A673 (cell line): ENCODE results near the gene SPANXN5. TPM values are rescaled to one million over a fixed set of nuclear protein-coding genes. Genes with fewer than 3 reads are reported as not detected.
"Not testable (repeated sequence)": the region's sequence is repeated elsewhere in the genome, so short reads cannot be mapped to it uniquely, and the experiment has no call there.

Source experiments
- BruUV-seq: library from RNA; stranded (reverse); fragments of 400-500 nt; replicated peaks from 2 replicates; lab custom pipeline; 2021; lab: Mats Ljungman, UMichigan
- CTCF ChIA-PET: fragments of 300-600 bp; sonication (Branson Sonifier 250); formaldehyde crosslinking; loops from one replicate; lab custom pipeline; 2022; ENCODE audit warnings: antibody characterized with exemption; lab: Charles Lee
- POLR2A ChIA-PET: fragments of 300-600 bp; sonication (Branson Sonifier 250); formaldehyde crosslinking; loops from one replicate; lab custom pipeline; 2022; ENCODE audit warnings: antibody characterized with exemption; ENCODE audit not compliant: low non-redundant PET; lab: Charles Lee
- DNase-seq: peaks from one replicate; pipeline ENCODE4 v3.0.0-alpha.2; 2015; ENCODE audit warnings: low spot score
- H3K27ac ChIP-seq: fragments of 200-600 bp; sonication (generic); 2 replicates; pipeline ENCODE4 v1.5.1; 2016; ENCODE audit warnings: mixed run types, low read depth, mild to moderate bottlenecking, mixed read lengths, antibody characterized with exemption, low read length; ENCODE audit not compliant: poor library complexity, severe bottlenecking
- H3K27me3 ChIP-seq: fragments of 200-600 bp; sonication (generic); replicated peaks from 2 replicates; pipeline ENCODE4 v1.6.1; 2017; ENCODE audit warnings: mixed run types, low read depth, mild to moderate bottlenecking, mixed read lengths, antibody characterized with exemption, low read length; ENCODE audit not compliant: insufficient read depth, poor library complexity
- H3K36me3 ChIP-seq: fragments of 200-600 bp; sonication (generic); 2 replicates; pipeline ENCODE4 v1.6.1; 2016; ENCODE audit warnings: mixed run types, mild to moderate bottlenecking, mixed read lengths, antibody characterized with exemption, low read length; ENCODE audit not compliant: insufficient read depth, poor library complexity, severe bottlenecking
- H3K4me1 ChIP-seq: fragments of 200-600 bp; sonication (generic); 2 replicates; pipeline ENCODE4 v1.6.1; 2017; ENCODE audit warnings: mixed run types, mild to moderate bottlenecking, mixed read lengths, antibody characterized with exemption, low read length; ENCODE audit not compliant: insufficient read depth, poor library complexity, severe bottlenecking
- H3K4me3 ChIP-seq: fragments of 200-600 bp; sonication (generic); 2 replicates; pipeline ENCODE4 v1.5.1; 2016; ENCODE audit warnings: low read depth, mixed run types, mild to moderate bottlenecking, mixed read lengths, low read length; ENCODE audit not compliant: poor library complexity, severe bottlenecking
- H3K9me3 ChIP-seq: fragments of 200-600 bp; sonication (generic); 2 replicates; pipeline ENCODE4 v1.6.1; 2016; ENCODE audit warnings: mixed run types, low read depth, mild to moderate bottlenecking, mixed read lengths, antibody characterized with exemption, low read length; ENCODE audit not compliant: poor library complexity, severe bottlenecking
- EZH2 ChIP-seq: fragments of 200-600 bp; sonication (generic); IDR thresholded peaks from 2 replicates; pipeline ENCODE4 v1.6.1; 2017; ENCODE audit warnings: borderline replicate concordance, low read depth, mild to moderate bottlenecking, mixed read lengths, antibody characterized with exemption, low read length; ENCODE audit not compliant: poor library complexity, severe bottlenecking
- intact Hi-C: fragments of 100-400 bp; cut with micrococcal nuclease; formaldehyde crosslinking; loops from one replicate; pipeline ENCODE4 v1.10.0; 2022; ENCODE audit not compliant: unreplicated experiment
- total RNA-seq: library from RNA; stranded (reverse); gene quantifications from 2 replicates; pipeline ENCODE4 v1.2.3, GENCODE V29; 2021
- TF ChIP-seq, protein P1 (sequence below): fragments of 300-800, 200-600 bp; sonication (generic); conservative IDR thresholded peaks from 2 replicates; pipeline ENCODE4 v1.5.1; 2017; ENCODE audit warnings: low read depth, mild to moderate bottlenecking, antibody characterized with exemption, low read length, moderate library complexity, mixed read lengths

The SPANXN5 gene
- total RNA-seq, 1 experiment from 2014 or later, result not detected

DNA sequence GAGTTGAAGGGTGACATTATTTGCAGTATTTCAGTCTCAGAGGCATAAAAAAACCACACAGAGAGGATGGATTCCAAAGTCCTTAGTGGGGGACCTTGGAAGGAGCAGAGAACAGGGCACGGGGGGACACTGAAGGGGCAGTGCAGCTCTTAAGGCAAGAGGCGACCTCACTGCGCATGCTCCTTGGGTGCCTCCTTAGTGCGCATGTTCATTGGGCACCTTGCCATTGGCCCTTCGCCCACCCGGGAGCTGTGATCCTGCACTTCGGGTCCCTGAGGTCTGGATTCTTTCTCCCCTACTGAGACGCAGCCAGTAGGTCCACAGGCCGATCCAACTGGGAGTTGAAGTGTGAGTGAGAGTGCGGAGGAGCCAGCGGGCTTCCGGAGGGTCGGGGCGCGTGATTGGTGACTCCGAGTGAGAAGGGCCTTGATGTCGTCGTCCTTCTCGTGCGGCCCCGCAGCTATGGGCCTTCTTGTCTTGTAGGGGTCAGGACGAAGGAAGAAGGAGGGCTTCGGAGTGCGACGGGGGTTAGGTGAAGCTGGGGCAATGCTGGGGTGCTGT is 13.9 kb upstream of the SPANXN5 start, which contains the start of gene XAGE5:
TSS of gene XAGE5 (plus strand) at position 223 of the 561 bp plus-strand sequence. CDS start 1,280 bp downstream, outside the sequence.
- intact Hi-C loops, result no loop called here
- H3K27ac ChIP-seq, result no peak within 1 kb of the TSS
- no TSS peak for BruUV-seq
- no peak within 1 kb of the TSS for H3K4me3 ChIP-seq
- no peaks in the 10 kb centered on the region for H3K36me3 ChIP-seq
- DNase-seq, result no peak
- ChIA-PET POLR2A (no interaction called here), CTCF (no interaction called here)
- H3K4me1 ChIP-seq, result no peaks in the 10 kb centered on the region
- TF ChIP-seq, protein P1, sequence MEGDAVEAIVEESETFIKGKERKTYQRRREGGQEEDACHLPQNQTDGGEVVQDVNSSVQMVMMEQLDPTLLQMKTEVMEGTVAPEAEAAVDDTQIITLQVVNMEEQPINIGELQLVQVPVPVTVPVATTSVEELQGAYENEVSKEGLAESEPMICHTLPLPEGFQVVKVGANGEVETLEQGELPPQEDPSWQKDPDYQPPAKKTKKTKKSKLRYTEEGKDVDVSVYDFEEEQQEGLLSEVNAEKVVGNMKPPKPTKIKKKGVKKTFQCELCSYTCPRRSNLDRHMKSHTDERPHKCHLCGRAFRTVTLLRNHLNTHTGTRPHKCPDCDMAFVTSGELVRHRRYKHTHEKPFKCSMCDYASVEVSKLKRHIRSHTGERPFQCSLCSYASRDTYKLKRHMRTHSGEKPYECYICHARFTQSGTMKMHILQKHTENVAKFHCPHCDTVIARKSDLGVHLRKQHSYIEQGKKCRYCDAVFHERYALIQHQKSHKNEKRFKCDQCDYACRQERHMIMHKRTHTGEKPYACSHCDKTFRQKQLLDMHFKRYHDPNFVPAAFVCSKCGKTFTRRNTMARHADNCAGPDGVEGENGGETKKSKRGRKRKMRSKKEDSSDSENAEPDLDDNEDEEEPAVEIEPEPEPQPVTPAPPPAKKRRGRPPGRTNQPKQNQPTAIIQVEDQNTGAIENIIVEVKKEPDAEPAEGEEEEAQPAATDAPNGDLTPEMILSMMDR, result no peak
- TF ChIP-seq EZH2, result no peak
- H3K9me3 ChIP-seq, result no peaks in the 10 kb centered on the region
- peaks cover 4% of the 10 kb centered on the region for H3K27me3 ChIP-seq

DNA sequence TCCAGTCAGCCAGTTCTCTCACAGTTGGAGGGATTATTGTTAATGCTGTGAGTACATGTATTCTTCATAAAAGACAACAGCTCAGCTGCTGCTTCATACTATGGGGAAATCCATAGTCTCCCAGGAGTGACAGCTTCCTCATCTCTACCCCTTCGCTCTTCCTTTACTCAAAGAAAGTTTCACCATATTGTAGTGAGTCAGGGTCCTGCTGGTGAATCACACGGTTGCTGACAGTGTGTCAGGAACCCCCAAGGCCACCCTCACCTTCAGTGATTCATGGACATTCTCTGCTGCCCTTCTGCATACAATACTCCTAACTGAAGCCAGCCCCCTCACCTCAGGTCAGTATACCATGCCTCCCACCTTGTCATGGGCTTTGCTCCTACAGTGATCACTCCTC is 7.6 kb upstream of the SPANXN5 start:
- H3K4me1 ChIP-seq, H3K4me3 ChIP-seq, CTCF ChIA-PET, H3K27me3 ChIP-seq, H3K36me3 ChIP-seq, DNase-seq, POLR2A ChIA-PET, BruUV-seq, H3K9me3 ChIP-seq, H3K27ac ChIP-seq, intact Hi-C loops: not testable (repeated sequence)

DNA sequence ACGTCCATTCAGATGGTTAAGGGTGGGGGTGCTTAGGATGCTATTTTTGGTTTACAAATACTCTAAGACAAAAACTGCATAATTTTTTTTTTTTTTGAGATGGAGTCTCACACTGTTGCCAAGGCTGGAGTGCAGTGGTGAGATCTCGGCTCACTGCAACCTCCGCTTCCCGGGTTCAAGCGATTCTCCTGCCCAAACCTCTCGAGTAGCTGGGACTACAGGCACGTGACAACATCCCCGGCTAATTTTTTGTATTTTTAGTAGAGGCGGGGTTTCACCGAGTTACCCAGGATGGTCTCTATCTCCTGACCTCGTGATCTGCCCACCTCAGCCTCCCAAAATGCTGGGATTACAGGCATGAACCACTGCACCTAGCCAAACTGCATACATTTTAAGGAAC is 23.7 kb downstream of the SPANXN5 start:
- H3K27ac ChIP-seq, CTCF ChIA-PET, POLR2A ChIA-PET, H3K4me1 ChIP-seq, DNase-seq, BruUV-seq, H3K27me3 ChIP-seq, intact Hi-C loops, H3K4me3 ChIP-seq, H3K9me3 ChIP-seq, H3K36me3 ChIP-seq: not testable (repeated sequence)

DNA sequence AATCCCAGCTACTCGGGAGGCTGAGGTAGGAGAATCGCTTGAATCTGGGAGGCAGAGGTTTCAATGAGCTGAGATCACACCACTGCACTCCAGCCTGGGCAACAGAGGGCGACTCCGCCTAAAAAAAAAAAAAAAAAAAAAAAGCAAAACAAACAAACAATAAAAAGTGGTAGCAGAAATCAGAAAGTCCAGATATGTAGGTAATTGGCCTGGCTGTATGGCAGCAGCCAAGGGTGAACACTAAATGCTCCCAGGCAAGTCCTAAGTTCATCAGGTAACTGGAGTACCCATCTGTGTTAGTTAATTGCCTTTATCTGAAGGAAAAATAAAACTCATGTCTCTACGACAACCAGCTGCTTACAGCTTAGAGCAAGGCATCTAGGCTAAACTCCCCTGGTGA is 31.2 kb downstream of the SPANXN5 start:
- intact Hi-C loops, BruUV-seq, H3K27ac ChIP-seq, H3K4me3 ChIP-seq, H3K27me3 ChIP-seq, H3K9me3 ChIP-seq, POLR2A ChIA-PET, CTCF ChIA-PET, DNase-seq, H3K36me3 ChIP-seq, H3K4me1 ChIP-seq: not testable (repeated sequence)

DNA sequence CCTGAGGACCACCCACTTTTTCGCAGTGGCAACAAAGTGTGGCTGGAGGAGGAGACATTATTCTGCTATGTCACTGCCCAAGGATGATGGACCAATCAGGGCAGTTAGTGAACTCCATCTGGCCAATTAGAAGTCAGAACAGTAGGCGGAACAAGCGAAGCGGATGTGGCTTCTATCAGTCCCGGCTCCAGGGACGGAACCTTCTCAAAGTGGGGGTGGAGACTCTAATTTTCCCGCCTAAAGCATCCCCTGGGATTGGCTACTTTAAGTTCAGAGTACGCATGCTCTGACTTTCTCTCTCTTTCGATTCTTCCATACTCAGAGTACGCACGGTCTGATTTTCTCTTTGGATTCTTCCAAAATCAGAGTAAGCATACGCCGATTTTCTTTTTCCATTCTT is 46.3 kb downstream of the SPANXN5 start, which contains the start of gene SSX2B:
TSS of gene SSX2B (plus strand) at position 301 of the 400 bp plus-strand sequence. CDS start 1,429 bp downstream, outside the sequence.
- POLR2A ChIA-PET, intact Hi-C loops, BruUV-seq: not testable (repeated sequence)

More for the DNA sequence above, 46.3 kb downstream of the SPANXN5 start, which contains the start of gene SSX2B:
- H3K4me1 ChIP-seq, H3K27ac ChIP-seq, DNase-seq, H3K36me3 ChIP-seq, H3K27me3 ChIP-seq, H3K9me3 ChIP-seq, CTCF ChIA-PET, H3K4me3 ChIP-seq: not testable (repeated sequence)

Other genes with a start within 250 kb of the SPANXN5 start
- gene SSX7, start 142.5 kb downstream of the SPANXN5 start, total RNA-seq, result 2.2 and 2.8 TPM in 2 replicates
- 0.88 and 1.9 TPM in 2 replicates for gene SSX2, start 90.2 kb downstream of the SPANXN5 start, total RNA-seq
- gene SSX2B, start 46.2 kb downstream of the SPANXN5 start, total RNA-seq, result 0.37 and 1.6 TPM in 2 replicates
- not detected in 2 replicates for gene XAGE5, start 13.9 kb upstream of the SPANXN5 start, total RNA-seq
- not detected in 2 replicates for gene XAGE3, start 70.7 kb upstream of the SPANXN5 start, total RNA-seq
- gene FAM156B, start 99.9 kb upstream of the SPANXN5 start, total RNA-seq, result 18.3 and 21.8 TPM in 2 replicates
- gene FAM156A, start 161.1 kb upstream of the SPANXN5 start, total RNA-seq, result 47.2 and 48.2 TPM in 2 replicates